Renal pelvis (tissue), 4 donors: Measurements from ENCODE around the gene INPP4B. TPM values are rescaled to one million over a fixed set of nuclear protein-coding genes. Genes with fewer than 3 reads are reported as not detected.

Experiments used
- DNase-seq: peaks from one replicate; pipeline ENCODE4 v3.0.0-alpha.2; 2013
- polyA plus RNA-seq, 3 donors: library from polyadenylated mRNA; unstranded; fragments of 120-200 nt; gene quantifications; one replicate each; pipeline ENCODE4 v1.2.1, GENCODE V29; 2013; ENCODE audit not compliant: insufficient read length in 3 of 3

Gene INPP4B
- polyA plus RNA-seq, 3 donors = 8.4 to 9.4 (median 8.4) TPM

- no peak for DNase-seq
Observed at GRCh38 chr4:142352712-142353111, 493.4 kb downstream of the INPP4B start.

- no peak for DNase-seq
Observed at GRCh38 chr4:142351958-142352357, 494.1 kb downstream of the INPP4B start.

- DNase-seq = no peak
Observed at GRCh38 chr4:142350871-142351270, 495.2 kb downstream of the INPP4B start.

GRCh38 chr4:142348613-142349021, 497.5 kb downstream of the INPP4B start:
- DNase-seq = no peak

- DNase-seq = no peak
Observed at GRCh38 chr4:142347241-142347640, 498.9 kb downstream of the INPP4B start.

- no peak for DNase-seq
Observed at GRCh38 chr4:142345924-142346323, 500.2 kb downstream of the INPP4B start.

- DNase-seq = no peak
Observed at GRCh38 chr4:142341268-142341667, 504.8 kb downstream of the INPP4B start.

GRCh38 chr4:142339053-142339452, 507.0 kb downstream of the INPP4B start:
- DNase-seq = no peak

- DNase-seq = no peak
Observed at GRCh38 chr4:142336251-142336934, 509.7 kb downstream of the INPP4B start.

GRCh38 chr4:142334931-142335330, 511.2 kb downstream of the INPP4B start:
- DNase-seq = no peak

- no peak for DNase-seq
Observed at GRCh38 chr4:142331646-142332045, 514.5 kb downstream of the INPP4B start.

- DNase-seq = no peak
Observed at GRCh38 chr4:142331132-142331531, 515.0 kb downstream of the INPP4B start.

GRCh38 chr4:142330311-142330710, 515.8 kb downstream of the INPP4B start:
- no peak for DNase-seq

- no peak for DNase-seq
Observed at GRCh38 chr4:142329313-142329712, 516.8 kb downstream of the INPP4B start.

GRCh38 chr4:142326181-142326580, 519.9 kb downstream of the INPP4B start:
- no peak for DNase-seq

GRCh38 chr4:142324572-142324971, 521.5 kb downstream of the INPP4B start:
- DNase-seq = no peak

- DNase-seq = no peak
Observed at GRCh38 chr4:142322996-142323395, 523.1 kb downstream of the INPP4B start.

- no peak for DNase-seq
Observed at GRCh38 chr4:142318280-142318679, 527.8 kb downstream of the INPP4B start.

- no peak for DNase-seq
Observed at GRCh38 chr4:142316913-142317312, 529.2 kb downstream of the INPP4B start.

- no peak for DNase-seq
Observed at GRCh38 chr4:142316025-142316424, 530.1 kb downstream of the INPP4B start.

GRCh38 chr4:142314686-142315085, 531.4 kb downstream of the INPP4B start:
- DNase-seq = peak; percentile 42

- DNase-seq = no peak
Observed at GRCh38 chr4:142314247-142314646, 531.9 kb downstream of the INPP4B start.

GRCh38 chr4:142312391-142312790, 533.7 kb downstream of the INPP4B start:
- DNase-seq = no peak

GRCh38 chr4:142311916-142312315, 534.2 kb downstream of the INPP4B start:
- DNase-seq = no peak
